Measurements from ENCODE around the gene MGST3.

GRCh38 chr1:165623624-165624023 lies 7.4 kb upstream of the MGST3 start:
- TF ChIP-seq CTCF (conservative IDR thresholded peaks at IDR 0.05) (no peak), EZH2 (IDR thresholded peaks at IDR 0.05; ENCODE audit: low read depth) (no peak)

All from PC-9 (cell line).